HuH-7 (cell line): ENCODE measurements around the gene USH2A.

Experiments used
- DNase-seq: peaks from one replicate; pipeline ENCODE4 v3.0.0; 2011; ENCODE audit warnings: low spot score

The USH2A gene

DNA sequence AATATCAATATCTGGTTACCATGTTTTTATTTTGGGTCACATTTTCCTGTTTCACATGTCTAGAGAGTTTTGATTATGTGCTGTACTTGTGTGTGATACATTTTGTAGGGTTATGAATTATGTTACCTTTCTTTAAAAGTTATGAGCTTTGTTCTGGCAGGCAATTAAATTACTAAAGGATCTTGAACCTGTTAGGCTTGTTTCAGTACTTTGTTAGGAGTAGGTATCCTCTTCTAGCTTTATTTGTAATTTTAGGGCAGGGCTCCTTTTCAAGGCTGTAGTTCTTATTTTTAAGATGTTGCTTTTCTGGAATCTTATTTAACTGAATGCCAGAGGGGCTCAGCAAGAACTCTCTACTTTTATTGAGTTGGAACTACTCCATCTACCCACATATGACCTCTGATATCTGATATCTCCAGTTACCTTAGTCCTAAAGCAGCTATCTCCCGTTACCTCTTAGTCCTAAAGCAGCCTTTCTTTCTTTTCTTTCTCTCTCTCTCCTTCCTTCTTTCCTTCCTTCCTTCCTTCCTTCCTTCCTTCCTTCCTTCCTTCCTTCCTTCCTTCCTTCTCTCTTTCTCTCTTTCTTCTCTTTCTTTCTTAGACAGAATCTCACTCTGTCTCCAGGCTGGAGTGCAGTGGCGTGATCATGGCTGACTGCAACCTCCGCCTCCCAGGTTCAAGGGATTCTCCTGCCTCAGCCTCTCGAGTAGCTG lies 832.3 kb downstream of the USH2A start:
- no peak for DNase-seq

DNA sequence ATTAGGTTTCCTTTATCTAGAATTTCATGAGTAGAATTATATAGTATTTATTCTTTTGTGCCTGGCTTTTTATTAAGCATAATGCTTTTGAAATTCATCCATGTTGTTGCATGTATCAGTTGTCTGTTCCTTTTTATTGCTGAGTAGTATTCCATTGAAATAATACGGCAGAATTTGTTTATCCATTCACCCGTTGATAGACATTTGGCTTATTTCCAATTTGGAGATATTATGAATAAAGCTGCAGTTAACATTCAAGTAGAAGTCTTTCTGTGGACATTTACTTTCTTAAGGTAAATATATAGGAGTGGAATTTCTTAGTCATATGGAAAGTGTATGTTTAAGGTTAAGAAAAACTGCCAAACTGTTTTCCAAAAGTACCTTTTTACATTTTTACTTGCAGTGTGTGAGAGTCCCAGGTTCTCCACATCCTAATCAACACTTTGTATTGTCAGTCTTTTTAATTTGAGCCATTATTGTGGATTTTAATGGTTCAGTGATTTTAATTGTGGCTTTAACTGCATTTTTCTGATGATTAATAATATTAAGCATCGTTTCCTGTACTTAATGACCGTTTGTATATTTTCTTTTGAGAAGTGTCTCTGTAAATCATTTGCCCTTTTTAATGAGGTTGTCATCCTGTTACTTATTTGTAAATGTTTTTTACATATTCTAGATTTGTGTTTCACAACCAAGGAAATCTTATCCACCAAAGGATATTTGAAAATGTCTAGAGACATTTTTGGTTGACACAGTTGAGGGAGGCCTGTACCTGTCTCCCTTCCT lies 833.4 kb downstream of the USH2A start:
- DNase-seq = no peak

DNA sequence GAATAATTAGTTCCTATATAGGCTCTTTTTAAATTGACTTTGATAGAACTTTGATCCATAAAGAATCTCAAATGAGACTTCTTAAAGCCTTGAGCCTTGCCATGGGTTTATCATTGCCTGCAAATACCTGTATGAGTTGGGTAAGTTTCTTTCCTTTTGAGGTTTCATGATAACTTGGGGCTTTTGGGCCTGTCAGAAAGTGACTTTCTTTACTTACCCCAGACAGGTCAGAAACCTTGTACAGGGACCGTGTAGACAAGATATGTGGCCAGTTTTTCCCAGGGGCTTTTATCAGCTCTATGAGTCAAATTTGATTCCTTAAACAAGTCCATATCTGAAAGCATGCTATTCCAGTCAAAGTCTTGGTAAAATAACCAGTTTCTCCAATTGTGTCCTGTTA lies 838.9 kb downstream of the USH2A start:
- no peak for DNase-seq

DNA sequence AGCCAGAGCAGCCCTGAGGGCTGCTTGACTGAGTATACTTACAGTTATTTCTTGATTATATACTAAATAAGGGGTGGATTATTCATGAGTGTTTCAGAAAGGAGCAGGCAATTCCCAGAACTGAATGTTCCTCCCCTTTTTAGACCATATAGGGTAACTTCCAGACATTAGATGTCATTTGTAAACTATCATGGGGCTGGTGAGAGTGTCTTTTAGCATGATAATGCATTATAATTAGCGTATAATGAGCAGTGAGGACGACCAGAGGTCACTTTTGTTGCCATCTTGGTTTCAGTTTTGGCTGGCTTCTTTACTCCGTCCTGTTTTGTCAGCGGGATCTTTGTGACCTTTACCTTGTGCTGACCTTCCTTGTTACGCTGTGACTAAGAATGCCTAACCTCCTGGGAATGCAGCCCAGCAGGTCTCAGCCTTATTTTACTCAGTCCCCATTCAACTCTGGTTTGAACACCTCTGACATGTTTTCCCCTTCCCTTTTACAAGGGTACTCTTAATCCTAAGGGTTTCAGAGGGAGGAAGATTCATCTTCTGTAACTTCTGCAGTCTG lies 840.0 kb downstream of the USH2A start:
- no peak for DNase-seq

DNA sequence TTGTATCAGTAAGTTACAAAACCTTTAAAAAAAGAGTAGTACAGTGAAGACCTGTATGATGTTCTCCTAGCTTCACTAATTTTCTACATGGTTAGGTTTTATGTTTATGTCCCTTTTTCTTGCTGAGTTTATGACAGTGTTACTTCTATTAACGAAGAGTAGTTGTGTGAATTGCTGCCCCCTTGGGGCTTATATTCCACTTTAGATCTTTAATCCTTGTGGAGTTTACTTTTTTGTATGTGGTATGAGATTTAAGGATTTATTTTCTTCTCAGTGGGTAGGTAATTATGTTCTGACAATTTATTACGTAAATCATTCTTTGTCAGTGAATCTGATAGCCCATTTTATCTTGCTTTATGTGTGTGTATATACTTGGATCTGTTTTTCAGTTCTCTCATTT lies 841.4 kb downstream of the USH2A start:
- DNase-seq = no peak
